ENCODE measurements around the gene AGAP1.

DNA sequence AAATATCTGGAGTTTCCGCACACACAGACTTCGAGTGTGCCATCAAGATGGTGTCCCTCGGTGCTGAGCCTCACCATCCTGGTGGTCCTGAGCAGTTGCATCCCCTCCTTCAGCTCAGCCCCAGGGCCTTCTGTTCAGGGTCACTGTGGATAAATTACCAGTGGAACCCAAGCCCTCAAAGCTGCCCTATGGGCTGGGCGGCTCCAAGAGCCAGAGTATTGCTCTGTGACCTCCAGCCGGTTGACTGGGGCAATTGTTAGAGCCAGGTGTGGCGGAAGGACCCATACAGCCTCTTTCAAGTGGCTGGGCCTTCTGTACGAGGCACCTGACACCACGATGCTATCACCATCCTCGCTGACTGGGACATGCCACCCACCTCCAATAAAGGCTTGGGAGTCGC lies 458.9 kb downstream of the AGAP1 start:
- TF ChIP-seq, protein P1, sequence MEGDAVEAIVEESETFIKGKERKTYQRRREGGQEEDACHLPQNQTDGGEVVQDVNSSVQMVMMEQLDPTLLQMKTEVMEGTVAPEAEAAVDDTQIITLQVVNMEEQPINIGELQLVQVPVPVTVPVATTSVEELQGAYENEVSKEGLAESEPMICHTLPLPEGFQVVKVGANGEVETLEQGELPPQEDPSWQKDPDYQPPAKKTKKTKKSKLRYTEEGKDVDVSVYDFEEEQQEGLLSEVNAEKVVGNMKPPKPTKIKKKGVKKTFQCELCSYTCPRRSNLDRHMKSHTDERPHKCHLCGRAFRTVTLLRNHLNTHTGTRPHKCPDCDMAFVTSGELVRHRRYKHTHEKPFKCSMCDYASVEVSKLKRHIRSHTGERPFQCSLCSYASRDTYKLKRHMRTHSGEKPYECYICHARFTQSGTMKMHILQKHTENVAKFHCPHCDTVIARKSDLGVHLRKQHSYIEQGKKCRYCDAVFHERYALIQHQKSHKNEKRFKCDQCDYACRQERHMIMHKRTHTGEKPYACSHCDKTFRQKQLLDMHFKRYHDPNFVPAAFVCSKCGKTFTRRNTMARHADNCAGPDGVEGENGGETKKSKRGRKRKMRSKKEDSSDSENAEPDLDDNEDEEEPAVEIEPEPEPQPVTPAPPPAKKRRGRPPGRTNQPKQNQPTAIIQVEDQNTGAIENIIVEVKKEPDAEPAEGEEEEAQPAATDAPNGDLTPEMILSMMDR (IDR thresholded peaks at IDR 0.05): no peak
- no peak for TF ChIP-seq POLR2A (IDR thresholded peaks at IDR 0.05)

Measured in heart left ventricle (tissue), 13 donors.